ENCODE measurements around the gene CCNG2. TPM values are rescaled to one million over a fixed set of nuclear protein-coding genes. Genes with fewer than 3 reads are reported as not detected.

The CCNG2 gene
- total RNA-seq, 3 donors from 2014 or later (not counting 1 experiment from before 2014, with no cell fraction given) = 35.5 to 91.5 (median 40.6) TPM

- H3K4me1 Mint-ChIP-seq = peaks cover 0 to 4% of the 10 kb centered on the region in 2 donors
- H3K4me3 ChIP-seq (ENCODE audit: low read length) = no peak overlapping the region
- no peak overlapping the region for H3K27ac Mint-ChIP-seq
- no peaks in the 10 kb centered on the region for H3K36me3 Mint-ChIP-seq
- no peaks in the 10 kb centered on the region for H3K27me3 Mint-ChIP-seq (ENCODE audit: low read depth in 2 of 2)
- intact Hi-C loops (cut with micrococcal nuclease) = no loop called here
- ATAC-seq (no peak), DNase-seq (no peak)
- H3K27me3 ChIP-seq (ENCODE audit: control insufficient read depth, insufficient read depth, low read length) = no peaks in the 10 kb centered on the region
- no peaks in the 10 kb centered on the region for H3K9me3 Mint-ChIP-seq
- no peaks in the 10 kb centered on the region for H3K4me1 ChIP-seq (ENCODE audit: control insufficient read depth, insufficient read depth, low read length)
- H3K27ac ChIP-seq (ENCODE audit: low read length) = no peak overlapping the region
- WGBS (ENCODE audit: insufficient coverage) = 55% methylated on average over 3 of the region's 3 CpGs
- no peaks in the 10 kb centered on the region for H3K9me3 ChIP-seq (ENCODE audit: control insufficient read depth, insufficient read depth, low read length)
- no peak for TF ChIP-seq CTCF (IDR thresholded peaks at IDR 0.05)
- no peaks in the 10 kb centered on the region for H3K36me3 ChIP-seq (ENCODE audit: control insufficient read depth, insufficient read depth, low read length)
- H3K4me3 Mint-ChIP-seq = no peak overlapping the region
These were observed 18.2 kb downstream of the CCNG2 start for GRCh38 chr4:77175201-77175611.

GRCh38 chr4:77176640-77177039, 19.6 kb downstream of the CCNG2 start:
- WGBS (ENCODE audit: insufficient coverage) = 84% methylated on average over 6 of the region's 6 CpGs
- no peak for ATAC-seq

GRCh38 chr4:77177199-77177598, 20.2 kb downstream of the CCNG2 start:
- H3K4me1 ChIP-seq (ENCODE audit: control insufficient read depth, insufficient read depth, low read length) = no peaks in the 10 kb centered on the region
- DNase-seq = no peak
- H3K9me3 ChIP-seq (ENCODE audit: control insufficient read depth, insufficient read depth, low read length) = no peaks in the 10 kb centered on the region
- Mint-ChIP-seq H3K27me3 (ENCODE audit: low read depth in 2 of 2) (no peaks in the 10 kb centered on the region), H3K9me3 (no peaks in the 10 kb centered on the region), H3K27ac (no peak overlapping the region), H3K4me3 (no peak overlapping the region), H3K36me3 (no peaks in the 10 kb centered on the region), H3K4me1 (no peaks in the 10 kb centered on the region)
- H3K27ac ChIP-seq (ENCODE audit: low read length) = no peak overlapping the region
- H3K36me3 ChIP-seq (ENCODE audit: control insufficient read depth, insufficient read depth, low read length) = no peaks in the 10 kb centered on the region
- intact Hi-C loops (cut with micrococcal nuclease) = no loop called here
- 96% methylated on average over 3 of the region's 3 CpGs for WGBS (ENCODE audit: insufficient coverage)
- H3K27me3 ChIP-seq (ENCODE audit: control insufficient read depth, insufficient read depth, low read length) = no peaks in the 10 kb centered on the region
- H3K4me3 ChIP-seq (ENCODE audit: low read length) = no peak overlapping the region
- TF ChIP-seq CTCF (IDR thresholded peaks at IDR 0.05) = no peak
- no peak for ATAC-seq

More at GRCh38 chr4:77176640-77177039, 19.6 kb downstream of the CCNG2 start:
- DNase-seq = no peak
- H3K4me1 ChIP-seq (ENCODE audit: control insufficient read depth, insufficient read depth, low read length) = no peaks in the 10 kb centered on the region
- H3K9me3 ChIP-seq (ENCODE audit: control insufficient read depth, insufficient read depth, low read length) = no peaks in the 10 kb centered on the region
- intact Hi-C loops (cut with micrococcal nuclease) = no loop called here
- no peak overlapping the region for H3K4me3 ChIP-seq (ENCODE audit: low read length)
- Mint-ChIP-seq H3K4me3 (no peak overlapping the region), H3K9me3 (no peaks in the 10 kb centered on the region), H3K36me3 (no peaks in the 10 kb centered on the region), H3K4me1 (peaks cover 0 to 2% of the 10 kb centered on the region in 2 donors), H3K27ac (no peak overlapping the region), H3K27me3 (ENCODE audit: low read depth in 2 of 2) (no peaks in the 10 kb centered on the region)
- H3K27me3 ChIP-seq (ENCODE audit: control insufficient read depth, insufficient read depth, low read length) = no peaks in the 10 kb centered on the region
- no peak for TF ChIP-seq CTCF (IDR thresholded peaks at IDR 0.05)
- H3K36me3 ChIP-seq (ENCODE audit: control insufficient read depth, insufficient read depth, low read length) = no peaks in the 10 kb centered on the region
- H3K27ac ChIP-seq (ENCODE audit: low read length) = no peak overlapping the region

GRCh38 chr4:77178560-77178959, 21.6 kb downstream of the CCNG2 start:
- H3K36me3 Mint-ChIP-seq = no peaks in the 10 kb centered on the region
- Histone ChIP-seq H3K4me1 (ENCODE audit: control insufficient read depth, insufficient read depth, low read length) (no peaks in the 10 kb centered on the region), H3K27ac (ENCODE audit: low read length) (no peak overlapping the region), H3K4me3 (ENCODE audit: low read length) (no peak overlapping the region), H3K9me3 (ENCODE audit: control insufficient read depth, insufficient read depth, low read length) (no peaks in the 10 kb centered on the region), H3K36me3 (ENCODE audit: control insufficient read depth, insufficient read depth, low read length) (no peaks in the 10 kb centered on the region), H3K27me3 (ENCODE audit: control insufficient read depth, insufficient read depth, low read length) (no peaks in the 10 kb centered on the region)
- intact Hi-C loops (cut with micrococcal nuclease) = no loop called here
- no peak overlapping the region for H3K4me3 Mint-ChIP-seq
- 69% methylated on average over 2 of the region's 2 CpGs for WGBS (ENCODE audit: insufficient coverage)
- no peaks in the 10 kb centered on the region for H3K9me3 Mint-ChIP-seq
- no peak for TF ChIP-seq CTCF (IDR thresholded peaks at IDR 0.05)
- no peaks in the 10 kb centered on the region for H3K4me1 Mint-ChIP-seq
- ATAC-seq (no peak), DNase-seq (no peak)
- H3K27me3 Mint-ChIP-seq (ENCODE audit: low read depth in 2 of 2) = peaks cover under 1 to 10% of the 10 kb centered on the region in 2 donors
- no peak overlapping the region for H3K27ac Mint-ChIP-seq
